LNCaP clone FGC (cell line): ENCODE data around the gene STIM2.

Experiments used
- DNase-seq: peaks from one replicate; pipeline ENCODE4 v3.0.0-alpha.2; 2011; ENCODE audit warnings: low read depth
- H3K4me3 ChIP-seq: 2 replicates; pipeline ENCODE4 v1.5.1; 2011; ENCODE audit warnings: mild to moderate bottlenecking, low read depth, low read length, control low read depth
- CTCF ChIP-seq: IDR thresholded peaks from 2 replicates; pipeline ENCODE4 v1.5.1; 2012; ENCODE audit warnings: mild to moderate bottlenecking; ENCODE audit not compliant: control insufficient read depth, insufficient read depth; ENCODE audit errors: extremely low read depth

The STIM2 gene

GRCh38 chr4:27050731-27051130, 190.1 kb downstream of the STIM2 start:
- no peak for TF ChIP-seq CTCF
- no peak for DNase-seq
- no peak overlapping the region for H3K4me3 ChIP-seq

GRCh38 chr4:27055221-27055760, 194.7 kb downstream of the STIM2 start:
- no peak for TF ChIP-seq CTCF
- DNase-seq = no peak
- H3K4me3 ChIP-seq = no peak overlapping the region

DNA sequence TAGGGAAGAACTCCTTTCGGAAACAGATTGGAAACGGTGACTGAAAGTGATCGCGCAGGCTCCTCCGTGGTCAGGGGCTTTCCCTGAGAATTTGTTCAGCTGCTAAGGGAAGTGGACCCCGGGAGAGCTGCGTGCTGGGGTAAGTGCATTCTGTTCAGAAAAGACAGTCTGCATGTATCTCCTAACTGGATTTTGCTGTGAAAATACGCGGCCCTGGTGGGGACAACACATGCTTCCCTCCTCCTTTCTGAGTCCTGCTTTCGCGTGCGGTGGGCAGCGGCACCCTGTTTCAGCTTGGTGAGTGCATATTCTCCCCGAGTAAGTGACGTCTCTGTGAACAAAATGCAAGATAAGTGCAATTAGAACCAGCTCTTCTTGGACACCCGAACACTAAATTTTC, 195.6 kb downstream of the STIM2 start:
- no peak overlapping the region for H3K4me3 ChIP-seq
- no peak for TF ChIP-seq CTCF
- no peak for DNase-seq

DNA sequence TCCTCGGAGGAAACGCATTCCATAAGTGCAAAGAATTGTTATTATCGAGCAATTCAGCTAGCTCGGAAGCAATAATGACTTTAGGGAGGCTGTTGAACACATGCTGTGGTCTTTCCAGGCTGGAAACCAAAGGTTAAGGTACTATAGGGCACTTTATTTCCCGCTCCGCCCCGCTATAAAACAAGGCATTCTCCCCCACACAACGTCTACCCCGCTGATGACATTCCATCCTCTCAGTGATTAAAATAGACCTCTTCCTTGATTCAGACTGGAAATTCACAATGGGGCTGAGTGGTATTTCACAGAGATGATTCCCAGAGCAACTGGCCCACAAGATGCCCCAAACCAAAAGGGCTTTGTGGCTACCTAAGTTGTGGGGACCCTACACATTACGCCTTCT, 196.4 kb downstream of the STIM2 start:
- TF ChIP-seq CTCF = no peak
- no peak overlapping the region for H3K4me3 ChIP-seq
- no peak for DNase-seq

DNA sequence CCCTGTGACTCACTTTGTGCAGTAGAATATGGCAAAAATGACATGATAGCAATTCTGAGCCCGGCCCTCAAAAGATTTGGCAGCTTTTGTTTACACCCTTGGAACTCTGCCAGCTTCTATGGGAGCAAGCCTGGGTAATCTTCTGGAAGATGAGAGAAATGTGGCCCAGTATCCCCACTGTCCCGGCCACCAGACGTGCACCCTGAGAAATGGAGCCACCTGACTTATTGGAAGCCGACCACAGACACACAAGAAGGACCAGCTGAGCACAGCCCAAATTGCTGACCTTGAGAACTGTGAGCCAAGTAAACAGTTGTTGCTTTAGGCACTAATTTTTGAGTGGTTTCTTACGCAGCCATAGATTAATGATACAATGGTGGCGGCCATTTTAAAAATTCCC, 197.0 kb downstream of the STIM2 start:
- no peak overlapping the region for H3K4me3 ChIP-seq
- no peak for TF ChIP-seq CTCF
- no peak for DNase-seq

DNA sequence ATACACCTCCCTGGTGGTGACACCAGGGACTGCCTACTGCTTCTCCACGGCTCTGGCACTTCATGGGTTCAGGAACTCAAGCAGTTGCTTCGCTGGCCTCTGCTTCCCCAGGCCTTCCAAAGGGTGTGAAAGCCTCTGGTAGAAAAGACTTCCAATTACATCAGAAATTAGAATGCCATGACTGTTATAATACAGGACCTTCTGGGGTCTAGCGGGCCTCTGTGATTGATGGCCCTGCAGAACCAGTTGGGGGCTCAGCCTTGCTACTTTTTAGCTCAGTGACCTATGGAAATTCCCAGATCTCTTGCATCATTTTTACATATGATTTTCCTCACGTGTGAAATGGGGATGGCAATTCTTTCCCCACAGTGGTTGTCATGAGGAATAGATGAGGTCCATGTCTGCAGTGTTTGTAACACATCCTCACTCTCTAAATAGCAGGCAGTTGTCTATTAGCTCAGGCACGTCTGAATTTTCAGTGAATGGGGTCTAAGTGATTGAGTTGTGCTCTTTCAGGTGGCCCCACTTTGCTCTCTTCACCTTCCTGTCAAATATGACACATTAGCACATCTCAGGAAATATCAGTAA, 198.3 kb downstream of the STIM2 start:
- DNase-seq = no peak
- no peak overlapping the region for H3K4me3 ChIP-seq
- no peak for TF ChIP-seq CTCF

DNA sequence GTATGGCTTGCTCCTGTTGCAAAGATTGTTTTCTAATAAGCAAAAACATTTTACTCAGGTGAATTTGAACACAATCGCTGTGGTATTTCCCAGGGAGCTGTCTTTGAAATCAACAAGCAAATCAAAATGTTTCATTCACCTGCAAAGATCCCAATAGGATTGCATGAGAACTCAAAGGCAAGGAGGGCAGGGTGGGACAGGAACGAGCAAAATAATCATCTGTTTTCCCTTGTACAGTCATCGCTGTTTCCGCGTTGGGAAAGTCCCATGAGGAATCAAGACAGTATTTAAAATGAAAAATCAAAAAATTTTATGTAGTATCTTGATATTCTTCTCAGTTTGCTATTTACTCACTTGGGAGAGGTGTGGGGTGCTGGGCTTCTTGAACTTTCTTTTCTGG, 198.8 kb downstream of the STIM2 start:
- no peak for DNase-seq
- no peak for TF ChIP-seq CTCF
- H3K4me3 ChIP-seq = no peak overlapping the region
